C4-2B (cell line): ENCODE results near the gene MAP7D3.
A peak's percentile ranks its signal among the peaks of the same experiment; 100 is the strongest.

Experiments used
- H3K27ac ChIP-seq: fragments of 450-650 bp; 2 replicates; pipeline ENCODE4 v1.5.1; 2017
- CTCF ChIP-seq: fragments of 450-650 bp; conservative IDR thresholded peaks from 2 replicates; pipeline ENCODE4 v1.5.1; 2017; ENCODE audit warnings: mild to moderate bottlenecking
- ZFX ChIP-seq: fragments of 450-650 bp; IDR thresholded peaks from 2 replicates; pipeline ENCODE4 v1.6.1; 2017

Gene MAP7D3

GRCh38 chrX:136203438-136203837 is 47.8 kb downstream of the MAP7D3 start:
- no peak for TF ChIP-seq CTCF
- TF ChIP-seq ZFX: no peak
- no peak overlapping the region for H3K27ac ChIP-seq

GRCh38 chrX:136202889-136203288 is 48.3 kb downstream of the MAP7D3 start:
- TF ChIP-seq CTCF: no peak
- no peak for TF ChIP-seq ZFX
- H3K27ac ChIP-seq: no peak overlapping the region

GRCh38 chrX:136201601-136202000 is 49.6 kb downstream of the MAP7D3 start:
- TF ChIP-seq CTCF (no peak), ZFX (no peak)

GRCh38 chrX:136200466-136200865 is 50.7 kb downstream of the MAP7D3 start:
- peak; percentile 29 for TF ChIP-seq CTCF
- TF ChIP-seq ZFX: no peak

More at GRCh38 chrX:136201601-136202000, 49.6 kb downstream of the MAP7D3 start:
- no peak overlapping the region for H3K27ac ChIP-seq

GRCh38 chrX:136199365-136199764 is 51.8 kb downstream of the MAP7D3 start:
- TF ChIP-seq ZFX (no peak), CTCF (no peak)
- no peak overlapping the region for H3K27ac ChIP-seq

More at GRCh38 chrX:136200466-136200865, 50.7 kb downstream of the MAP7D3 start:
- no peak overlapping the region for H3K27ac ChIP-seq

- no peak overlapping the region for H3K27ac ChIP-seq
- no peak for TF ChIP-seq CTCF
- no peak for TF ChIP-seq ZFX
These were observed 52.4 kb downstream of the MAP7D3 start for GRCh38 chrX:136198678-136199243.

- H3K27ac ChIP-seq: no peak overlapping the region
- TF ChIP-seq CTCF: no peak
These were observed 53.2 kb downstream of the MAP7D3 start for GRCh38 chrX:136198010-136198409.
